Type B pancreatic cell (in vitro differentiated cells): ENCODE data around the gene ASPN. TPM values are rescaled to one million over a fixed set of nuclear protein-coding genes. Genes with fewer than 3 reads are reported as not detected.

ENCODE experiments used
- DNase-seq: peaks from one replicate; pipeline ENCODE4 v3.0.0; 2021; ENCODE audit warnings: mixed read lengths; ENCODE audit not compliant: unreplicated experiment; ENCODE audit errors: extremely low spot score
- H3K27ac Mint-ChIP-seq: 2 replicates; pipeline ENCODE4 v1.8.0; 2021; ENCODE audit warnings: mild to moderate bottlenecking, mixed read lengths
- H3K27me3 Mint-ChIP-seq: 2 replicates; pipeline ENCODE4 v1.8.0; 2021; ENCODE audit warnings: mixed read lengths
- H3K36me3 Mint-ChIP-seq: 2 replicates; pipeline ENCODE4 v1.8.0; 2021; ENCODE audit warnings: mixed read lengths
- H3K4me1 Mint-ChIP-seq: one replicate; pipeline ENCODE4 v1.8.0; 2021; ENCODE audit warnings: mixed read lengths; ENCODE audit not compliant: unreplicated experiment
- H3K4me3 Mint-ChIP-seq: 2 replicates; pipeline ENCODE4 v1.8.0; 2021; ENCODE audit warnings: mild to moderate bottlenecking, mixed read lengths
- H3K9me3 Mint-ChIP-seq: 2 replicates; pipeline ENCODE4 v1.8.0; 2021; ENCODE audit warnings: mixed read lengths
- CTCF ChIP-seq: fragments of 200-600 bp; sonication (generic); conservative IDR thresholded peaks from 2 replicates; pipeline ENCODE4 v1.5.0; 2021; ENCODE audit warnings: antibody characterized with exemption, mild to moderate bottlenecking
- total RNA-seq: library from RNA; stranded (reverse); gene quantifications from 2 replicates; pipeline ENCODE4 v1.2.1, GENCODE V29; 2021; ENCODE audit warnings: low replicate concordance

The ASPN gene
- total RNA-seq, 1 donor from 2014 or later, result 1.3 TPM

- no peaks in the 10 kb centered on the region for H3K36me3 Mint-ChIP-seq
- H3K27me3 Mint-ChIP-seq, result peaks cover 7% of the 10 kb centered on the region
- H3K4me3 Mint-ChIP-seq, result no peak overlapping the region
Measured at GRCh38 chr9:92457576-92457975, 24.7 kb downstream of the ASPN start.

GRCh38 chr9:92455217-92455616, 27.1 kb downstream of the ASPN start:
- Mint-ChIP-seq H3K27me3 (peaks cover 4% of the 10 kb centered on the region), H3K4me1 (no peaks in the 10 kb centered on the region), H3K27ac (no peak overlapping the region), H3K4me3 (no peak overlapping the region), H3K36me3 (no peaks in the 10 kb centered on the region), H3K9me3 (no peaks in the 10 kb centered on the region)
- DNase-seq, result no peak
- peak; percentile 45 for TF ChIP-seq CTCF

More at GRCh38 chr9:92457576-92457975, 24.7 kb downstream of the ASPN start:
- Mint-ChIP-seq H3K27ac (no peak overlapping the region), H3K4me1 (no peaks in the 10 kb centered on the region), H3K9me3 (no peaks in the 10 kb centered on the region)
- no peak for DNase-seq
- TF ChIP-seq CTCF, result no peak

GRCh38 chr9:92446536-92446935, 35.8 kb downstream of the ASPN start:
- H3K36me3 Mint-ChIP-seq, result no peaks in the 10 kb centered on the region
- no peaks in the 10 kb centered on the region for H3K27me3 Mint-ChIP-seq
- no peaks in the 10 kb centered on the region for H3K9me3 Mint-ChIP-seq
- no peak overlapping the region for H3K27ac Mint-ChIP-seq
- no peak overlapping the region for H3K4me3 Mint-ChIP-seq
- DNase-seq, result no peak
- no peak for TF ChIP-seq CTCF
- H3K4me1 Mint-ChIP-seq, result no peaks in the 10 kb centered on the region

GRCh38 chr9:92444841-92445240, 37.5 kb downstream of the ASPN start:
- Mint-ChIP-seq H3K4me1 (no peaks in the 10 kb centered on the region), H3K27ac (no peak overlapping the region), H3K9me3 (no peaks in the 10 kb centered on the region), H3K36me3 (no peaks in the 10 kb centered on the region), H3K4me3 (no peak overlapping the region), H3K27me3 (no peaks in the 10 kb centered on the region)
- no peak for DNase-seq
- TF ChIP-seq CTCF, result no peak

- no peaks in the 10 kb centered on the region for H3K27me3 Mint-ChIP-seq
- no peak for TF ChIP-seq CTCF
- no peaks in the 10 kb centered on the region for H3K9me3 Mint-ChIP-seq
- no peaks in the 10 kb centered on the region for H3K36me3 Mint-ChIP-seq
- H3K27ac Mint-ChIP-seq, result no peak overlapping the region
- no peak overlapping the region for H3K4me3 Mint-ChIP-seq
- DNase-seq, result no peak
- H3K4me1 Mint-ChIP-seq, result no peaks in the 10 kb centered on the region
Measured at GRCh38 chr9:92440751-92441046, 41.6 kb downstream of the ASPN start.
